ENCODE measurements around the gene AP1B1.

Gene AP1B1

DNA sequence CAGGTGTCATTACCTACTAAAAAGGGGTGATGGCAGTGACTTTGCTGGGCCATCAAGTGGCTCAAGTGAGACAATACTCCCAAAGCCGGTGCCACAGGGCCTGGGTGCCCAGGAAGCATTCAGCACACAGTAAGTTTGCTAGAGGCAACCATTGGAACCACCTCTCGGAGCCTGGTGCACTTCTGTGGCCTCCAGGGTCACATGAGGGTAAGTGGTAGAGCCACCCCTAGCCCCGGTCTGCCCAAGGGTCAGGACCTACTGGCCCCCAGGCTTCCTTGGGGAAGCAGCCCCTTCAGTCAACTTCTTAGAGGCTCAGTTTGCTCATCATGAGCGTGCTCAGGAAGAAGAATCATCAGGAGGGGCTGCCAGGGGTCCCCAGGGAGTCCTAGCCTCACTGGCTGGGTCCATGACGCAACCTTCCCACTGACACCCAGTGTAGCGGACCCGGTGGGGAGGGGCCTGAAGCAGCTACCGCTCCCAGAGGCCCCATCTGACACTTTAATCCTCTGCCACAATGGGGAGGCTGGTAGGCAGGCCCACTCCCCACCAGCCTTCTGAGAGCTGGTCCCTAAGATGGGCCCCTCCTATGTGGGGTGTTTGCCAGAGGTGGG lies 55.4 kb downstream of the AP1B1 start:
- H3K4me3 ChIP-seq (ENCODE audit: low read depth, low read length) = no peak overlapping the region
- DNase-seq (ENCODE audit: low read depth) = no peak
- TF ChIP-seq, protein P1, sequence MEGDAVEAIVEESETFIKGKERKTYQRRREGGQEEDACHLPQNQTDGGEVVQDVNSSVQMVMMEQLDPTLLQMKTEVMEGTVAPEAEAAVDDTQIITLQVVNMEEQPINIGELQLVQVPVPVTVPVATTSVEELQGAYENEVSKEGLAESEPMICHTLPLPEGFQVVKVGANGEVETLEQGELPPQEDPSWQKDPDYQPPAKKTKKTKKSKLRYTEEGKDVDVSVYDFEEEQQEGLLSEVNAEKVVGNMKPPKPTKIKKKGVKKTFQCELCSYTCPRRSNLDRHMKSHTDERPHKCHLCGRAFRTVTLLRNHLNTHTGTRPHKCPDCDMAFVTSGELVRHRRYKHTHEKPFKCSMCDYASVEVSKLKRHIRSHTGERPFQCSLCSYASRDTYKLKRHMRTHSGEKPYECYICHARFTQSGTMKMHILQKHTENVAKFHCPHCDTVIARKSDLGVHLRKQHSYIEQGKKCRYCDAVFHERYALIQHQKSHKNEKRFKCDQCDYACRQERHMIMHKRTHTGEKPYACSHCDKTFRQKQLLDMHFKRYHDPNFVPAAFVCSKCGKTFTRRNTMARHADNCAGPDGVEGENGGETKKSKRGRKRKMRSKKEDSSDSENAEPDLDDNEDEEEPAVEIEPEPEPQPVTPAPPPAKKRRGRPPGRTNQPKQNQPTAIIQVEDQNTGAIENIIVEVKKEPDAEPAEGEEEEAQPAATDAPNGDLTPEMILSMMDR (IDR thresholded peaks at IDR 0.05; ENCODE audit: low read depth, low read length, missing control alignments) = no peak

DNA sequence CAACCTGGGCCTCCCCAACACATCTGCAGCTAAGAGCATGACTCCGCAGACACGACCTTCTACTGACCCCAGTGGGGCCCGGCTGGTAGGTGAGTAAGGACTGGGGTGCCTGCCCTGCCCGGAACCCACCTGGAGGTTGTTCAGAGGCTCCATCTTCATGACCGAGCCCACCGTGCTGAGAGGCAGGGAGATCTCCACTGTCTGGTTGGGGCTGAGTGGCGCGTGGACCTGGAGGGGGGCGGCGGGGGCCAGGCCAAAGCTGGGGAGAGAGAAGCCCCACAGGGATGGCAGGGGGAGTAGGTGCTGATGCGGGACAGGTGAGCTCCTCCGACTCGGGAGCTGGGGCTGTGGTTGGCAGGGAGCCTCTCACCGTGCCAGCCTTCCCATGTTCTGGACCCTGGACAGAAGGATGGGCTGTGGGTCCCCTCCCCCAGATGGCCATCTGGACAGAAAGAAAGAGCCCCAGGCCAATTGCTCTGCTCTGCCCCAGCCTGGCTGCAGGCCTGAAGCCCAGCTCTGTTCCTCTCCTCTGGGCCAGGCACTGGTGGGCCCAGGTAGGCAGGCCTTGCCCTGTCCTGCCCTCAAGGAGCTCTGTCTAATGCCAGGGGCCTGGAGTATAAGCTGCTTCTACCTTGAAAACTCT lies 56.6 kb downstream of the AP1B1 start:
- DNase-seq (ENCODE audit: low read depth) = no peak
- H3K4me3 ChIP-seq (ENCODE audit: low read depth, low read length) = no peak overlapping the region
- TF ChIP-seq, protein P1 (IDR thresholded peaks at IDR 0.05; ENCODE audit: low read depth, low read length, missing control alignments) = no peak

DNA sequence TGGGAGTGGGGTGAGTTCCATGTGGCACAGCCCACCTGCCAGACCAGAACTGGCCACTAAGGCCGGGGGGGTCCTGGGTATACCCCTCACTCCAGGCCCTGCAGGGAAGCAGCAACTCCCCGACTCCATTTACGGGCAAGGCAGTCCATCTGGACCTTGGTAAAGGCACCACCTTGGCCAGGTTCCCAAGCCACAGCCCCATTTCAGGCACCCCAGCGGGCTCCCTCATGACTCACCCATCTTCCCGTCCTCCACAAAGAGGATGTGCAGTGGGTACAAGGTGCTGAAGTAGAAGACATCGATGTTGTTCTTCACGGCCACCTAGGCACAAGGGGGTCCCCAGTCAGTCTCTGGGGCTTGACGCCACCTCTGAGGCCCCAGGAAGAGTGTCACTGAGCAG lies 57.2 kb downstream of the AP1B1 start:
- no peak overlapping the region for H3K4me3 ChIP-seq (ENCODE audit: low read depth, low read length)
- no peak for DNase-seq (ENCODE audit: low read depth)
- TF ChIP-seq, protein P1 (IDR thresholded peaks at IDR 0.05; ENCODE audit: low read depth, low read length, missing control alignments) = no peak

DNA sequence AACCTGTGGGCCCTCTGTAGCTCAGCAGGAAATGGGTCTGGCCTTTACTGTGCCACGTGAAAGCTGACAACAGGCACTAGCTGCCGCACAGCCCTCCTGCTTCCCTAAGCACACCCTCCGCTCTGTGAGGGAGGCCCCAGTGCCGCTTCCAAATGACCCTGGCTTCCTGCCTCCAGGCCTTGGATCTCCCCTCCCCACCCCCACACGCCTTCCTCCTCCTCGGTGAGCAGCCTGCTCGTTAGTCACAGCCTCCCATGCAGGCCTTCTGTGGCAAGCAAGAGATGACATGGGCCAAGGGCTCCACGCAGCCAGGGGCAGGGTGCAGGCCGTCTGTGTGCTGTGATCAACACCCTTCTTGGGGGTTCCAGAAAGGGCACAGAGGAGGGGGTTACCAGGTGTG lies 57.6 kb downstream of the AP1B1 start:
- DNase-seq (ENCODE audit: low read depth) = no peak
- TF ChIP-seq, protein P1 (IDR thresholded peaks at IDR 0.05; ENCODE audit: low read depth, low read length, missing control alignments) = no peak
- H3K4me3 ChIP-seq (ENCODE audit: low read depth, low read length) = no peak overlapping the region

DNA sequence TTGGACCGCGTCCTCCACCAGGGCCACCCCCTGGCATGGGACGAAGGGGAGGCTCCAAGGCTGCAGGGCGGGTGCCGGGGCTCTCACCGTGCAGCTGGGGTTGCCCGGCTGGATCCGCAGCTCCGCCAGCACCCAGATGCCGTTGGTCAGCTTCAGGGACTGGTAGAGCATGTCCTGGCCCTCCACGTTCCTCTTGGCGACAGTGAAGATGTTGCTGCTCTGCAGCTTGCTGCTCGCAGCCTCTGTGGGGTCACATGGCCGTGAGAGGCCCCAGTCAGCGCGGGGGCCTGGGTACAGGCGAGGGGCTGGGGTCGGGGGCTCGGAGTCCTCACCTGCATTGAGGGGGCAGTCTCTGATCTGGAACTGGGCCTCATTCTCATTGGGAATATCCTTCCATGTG lies 58.1 kb downstream of the AP1B1 start:
- TF ChIP-seq, protein P1 (IDR thresholded peaks at IDR 0.05; ENCODE audit: low read depth, low read length, missing control alignments) = no peak
- no peak for DNase-seq (ENCODE audit: low read depth)
- no peak overlapping the region for H3K4me3 ChIP-seq (ENCODE audit: low read depth, low read length)

DNA sequence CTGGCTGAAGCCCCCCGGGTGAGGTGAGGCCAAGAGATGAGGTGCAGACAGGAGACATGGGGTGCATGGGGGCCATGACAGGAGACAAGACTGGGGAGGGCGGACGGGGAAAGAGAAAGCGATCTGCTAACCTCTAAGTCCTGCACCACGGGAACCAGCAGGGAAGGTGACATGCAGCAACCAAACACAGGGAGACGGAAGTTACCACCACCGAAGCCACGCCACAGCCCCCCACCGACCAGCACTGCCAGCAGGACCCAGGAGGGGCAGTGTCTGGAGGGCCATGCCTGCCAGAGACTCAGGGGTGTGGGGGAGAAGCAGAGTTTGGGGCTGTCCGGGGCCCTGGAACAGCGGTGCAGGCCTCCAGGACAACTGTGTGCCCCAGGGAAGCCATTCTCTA lies 58.8 kb downstream of the AP1B1 start:
- DNase-seq (ENCODE audit: low read depth) = no peak
- no peak overlapping the region for H3K4me3 ChIP-seq (ENCODE audit: low read depth, low read length)
- TF ChIP-seq, protein P1 (IDR thresholded peaks at IDR 0.05; ENCODE audit: low read depth, low read length, missing control alignments) = no peak
